GM10248 (cell line): ENCODE data around the gene MED12.
A peak's percentile ranks its signal among the peaks of the same experiment; 100 is the strongest.

Experiments used
- CTCF ChIA-PET: fragments of 300-600 bp; sonication (Branson Sonifier 250); formaldehyde crosslinking; extraction: SDS; loops from one replicate; lab custom pipeline; 2021; ENCODE audit warnings: antibody characterized with exemption; lab: Yijun Ruan, JAX
- POLR2A ChIA-PET: fragments of 350-650 bp; sonication (Branson Sonifier 250); formaldehyde crosslinking; extraction: SDS; loops from one replicate; lab custom pipeline; 2020; ENCODE audit warnings: antibody characterized with exemption; lab: Yijun Ruan, JAX
- DNase-seq: peaks from one replicate; pipeline ENCODE4 v3.0.0; 2012; ENCODE audit errors: extremely low spot score
- CTCF ChIP-seq: IDR thresholded peaks from 2 replicates; pipeline ENCODE4 v1.5.1; 2012; ENCODE audit warnings: mild to moderate bottlenecking, low read depth; ENCODE audit errors: extremely low read depth, missing control alignments, control extremely low read depth

MED12 gene

GRCh38 chrX:71091263-71091662, 27.1 kb upstream of the MED12 start:
- ChIA-PET CTCF (interaction anchor here (1.8 kb wide), 1 partner anchor 10 kb away, joined by 4 read pairs; no protein-coding TSS in a partner anchor), POLR2A (interaction anchor here (0.5 kb wide), 1 partner anchor 530 kb away, joined by 3 read pairs; no protein-coding TSS in a partner anchor)
- DNase-seq, result no peak
- no peak for TF ChIP-seq CTCF

GRCh38 chrX:71095033-71095432, 23.4 kb upstream of the MED12 start:
- DNase-seq, result no peak
- POLR2A ChIA-PET, result interaction anchor here (0.9 kb wide), 1 partner anchor 27 kb away, joined by 3 read pairs; the partner anchor contains the start of gene SNX12
- TF ChIP-seq CTCF, result no peak
- CTCF ChIA-PET, result interaction anchor here (0.7 kb wide), 1 partner anchor 10 kb away, joined by 3 read pairs; no protein-coding TSS in a partner anchor

GRCh38 chrX:71095555-71095980, 22.8 kb upstream of the MED12 start, which contains the start of gene FOXO4:
TSS of gene FOXO4 (plus strand) at chrX:71095851. CDS start at chrX:71096529, 678 bp downstream.
- peak; percentile 86 for DNase-seq
- POLR2A ChIA-PET, result interaction anchor here (0.9 kb wide), 1 partner anchor 28 kb away, joined by 3 read pairs; the partner anchor contains the start of gene SNX12
- CTCF ChIA-PET, result interaction anchor here (0.7 to 1.0 kb wide), 2 partner anchors 10 to 42 kb away, joined by 3 read pairs; no protein-coding TSS in a partner anchor
- TF ChIP-seq CTCF, result no peak

- TF ChIP-seq CTCF, result no peak
- ChIA-PET POLR2A (no interaction called here), CTCF (interaction anchor here (1.0 kb wide), 1 partner anchor 42 kb away, joined by 3 read pairs; no protein-coding TSS in a partner anchor)
- DNase-seq, result peak; percentile 66
These were observed 22.2 kb upstream of the MED12 start for GRCh38 chrX:71095981-71096759.

- CTCF ChIA-PET, result no interaction called here
- POLR2A ChIA-PET, result no interaction called here
- DNase-seq, result no peak
- TF ChIP-seq CTCF, result no peak
These were observed 21.7 kb upstream of the MED12 start for GRCh38 chrX:71096760-71097032.

GRCh38 chrX:71098302-71098701, 20.1 kb upstream of the MED12 start:
- CTCF ChIA-PET, result interaction anchor here (1.1 to 1.5 kb wide), 3 partner anchors 32 to 84 kb away, joined by 3 to 5 read pairs (median 4); no protein-coding TSS in a partner anchor
- DNase-seq, result peak; percentile 62
- POLR2A ChIA-PET, result no interaction called here
- TF ChIP-seq CTCF, result peak; percentile 43
